HFF-Myc (cell line): ENCODE data around the gene PYHIN1.
A peak's percentile ranks its signal among the peaks of the same experiment; 100 is the strongest.

Experiments used
- DNase-seq: peaks from one replicate; pipeline ENCODE4 v3.0.0-alpha.2; 2011; ENCODE audit warnings: low read depth; ENCODE audit errors: extremely low read depth
- H3K4me3 ChIP-seq: replicated peaks from 2 replicates; pipeline ENCODE4 v1.5.1; 2011; ENCODE audit warnings: low read depth, mild to moderate bottlenecking, control low read depth, low read length
- CTCF ChIP-seq: IDR thresholded peaks from 2 replicates; pipeline ENCODE4 v1.5.1; 2012; ENCODE audit warnings: mild to moderate bottlenecking, low read depth, low read length, control low read depth; ENCODE audit errors: missing control alignments

PYHIN1 gene

GRCh38 chr1:158931055-158931737, at the start of gene PYHIN1:
Gene PYHIN1, plus strand, starts transcription at chr1:158931552. Its CDS starts 5,359 bp downstream, at chr1:158936911.
- TF ChIP-seq CTCF, result no peak
- H3K4me3 ChIP-seq, result no peak within 1 kb of the TSS
- DNase-seq, result no peak

- no peak for TF ChIP-seq CTCF
- DNase-seq, result no peak
- no peak overlapping the region for H3K4me3 ChIP-seq
Observed at GRCh38 chr1:158893654-158894053, 37.7 kb upstream of the PYHIN1 start.

GRCh38 chr1:158898722-158899121, 32.6 kb upstream of the PYHIN1 start:
- no peak overlapping the region for H3K4me3 ChIP-seq
- no peak for DNase-seq
- TF ChIP-seq CTCF, result no peak

- H3K4me3 ChIP-seq, result no peak overlapping the region
- no peak for TF ChIP-seq CTCF
- no peak for DNase-seq
Observed at GRCh38 chr1:158901623-158902022, 29.7 kb upstream of the PYHIN1 start.

- TF ChIP-seq CTCF, result no peak
- DNase-seq, result peak; percentile 3
Observed at GRCh38 chr1:158916085-158916484, 15.3 kb upstream of the PYHIN1 start.

GRCh38 chr1:158924677-158925076, 6.7 kb upstream of the PYHIN1 start:
- no peak for TF ChIP-seq CTCF
- no peak for DNase-seq
- H3K4me3 ChIP-seq, result no peak overlapping the region

More at GRCh38 chr1:158916085-158916484, 15.3 kb upstream of the PYHIN1 start:
- H3K4me3 ChIP-seq, result no peak overlapping the region

GRCh38 chr1:158930504-158930903, 848 bp upstream of the PYHIN1 start:
- no peak overlapping the region for H3K4me3 ChIP-seq
- TF ChIP-seq CTCF, result no peak
- no peak for DNase-seq
